IPS-18a (cell line): ENCODE data around the gene RNF213.
A peak's percentile ranks its signal among the peaks of the same experiment; 100 is the strongest.

ENCODE experiments used
- H3K27ac ChIP-seq: one replicate; pipeline ENCODE4 v1.5.1; 2013; ENCODE audit warnings: low read length
- H3K27me3 ChIP-seq: one replicate; pipeline ENCODE4 v1.6.1; 2013; ENCODE audit warnings: mild to moderate bottlenecking, low read length; ENCODE audit not compliant: control insufficient read depth, insufficient read depth
- H3K36me3 ChIP-seq: one replicate; pipeline ENCODE4 v1.6.1; 2013; ENCODE audit warnings: low read depth, low read length; ENCODE audit not compliant: control insufficient read depth
- H3K4me1 ChIP-seq: one replicate; pipeline ENCODE4 v1.6.1; 2013; ENCODE audit warnings: low read depth, low read length; ENCODE audit not compliant: control insufficient read depth
- H3K4me3 ChIP-seq: one replicate; pipeline ENCODE4 v1.5.1; 2013; ENCODE audit warnings: low read length
- H3K9ac ChIP-seq: one replicate; pipeline ENCODE4 v1.6.1; 2013; ENCODE audit warnings: mild to moderate bottlenecking, low read length, moderate library complexity
- H3K9me3 ChIP-seq: one replicate; pipeline ENCODE4 v1.6.1; 2013; ENCODE audit warnings: low read depth, low read length; ENCODE audit not compliant: control insufficient read depth

Gene RNF213

GRCh38 chr17:80413771-80414507, 153.3 kb downstream of the RNF213 start:
- peaks cover 4% of the 10 kb centered on the region for H3K36me3 ChIP-seq
- H3K9ac ChIP-seq, result no peak overlapping the region
- no peak overlapping the region for H3K27ac ChIP-seq
- peaks cover 35% of the 10 kb centered on the region for H3K27me3 ChIP-seq
- H3K9me3 ChIP-seq, result no peaks in the 10 kb centered on the region
- H3K4me3 ChIP-seq, result peak overlapping the region; percentile 96
- H3K4me1 ChIP-seq, result no peaks in the 10 kb centered on the region

DNA sequence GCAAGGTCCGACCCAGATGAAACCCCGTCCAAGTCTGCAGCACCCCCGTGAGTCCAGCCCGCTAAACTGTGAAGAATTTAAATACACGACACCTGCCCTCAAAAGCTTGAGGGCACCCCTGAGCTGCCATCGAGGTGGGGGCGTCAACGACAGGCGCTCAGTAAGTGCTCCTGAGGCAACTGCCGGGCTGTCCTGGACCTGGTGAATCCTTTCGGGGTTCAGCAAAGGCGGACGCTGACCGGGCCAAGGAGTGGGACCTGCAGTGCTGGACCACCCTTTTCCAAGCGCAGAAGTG, 153.8 kb downstream of the RNF213 start:
- Histone ChIP-seq H3K9ac (peak overlapping the region; percentile 80), H3K4me3 (peak overlapping the region; percentile 96), H3K27ac (no peak overlapping the region), H3K36me3 (peaks cover 4% of the 10 kb centered on the region), H3K4me1 (no peaks in the 10 kb centered on the region), H3K27me3 (peaks cover 35% of the 10 kb centered on the region), H3K9me3 (no peaks in the 10 kb centered on the region)

DNA sequence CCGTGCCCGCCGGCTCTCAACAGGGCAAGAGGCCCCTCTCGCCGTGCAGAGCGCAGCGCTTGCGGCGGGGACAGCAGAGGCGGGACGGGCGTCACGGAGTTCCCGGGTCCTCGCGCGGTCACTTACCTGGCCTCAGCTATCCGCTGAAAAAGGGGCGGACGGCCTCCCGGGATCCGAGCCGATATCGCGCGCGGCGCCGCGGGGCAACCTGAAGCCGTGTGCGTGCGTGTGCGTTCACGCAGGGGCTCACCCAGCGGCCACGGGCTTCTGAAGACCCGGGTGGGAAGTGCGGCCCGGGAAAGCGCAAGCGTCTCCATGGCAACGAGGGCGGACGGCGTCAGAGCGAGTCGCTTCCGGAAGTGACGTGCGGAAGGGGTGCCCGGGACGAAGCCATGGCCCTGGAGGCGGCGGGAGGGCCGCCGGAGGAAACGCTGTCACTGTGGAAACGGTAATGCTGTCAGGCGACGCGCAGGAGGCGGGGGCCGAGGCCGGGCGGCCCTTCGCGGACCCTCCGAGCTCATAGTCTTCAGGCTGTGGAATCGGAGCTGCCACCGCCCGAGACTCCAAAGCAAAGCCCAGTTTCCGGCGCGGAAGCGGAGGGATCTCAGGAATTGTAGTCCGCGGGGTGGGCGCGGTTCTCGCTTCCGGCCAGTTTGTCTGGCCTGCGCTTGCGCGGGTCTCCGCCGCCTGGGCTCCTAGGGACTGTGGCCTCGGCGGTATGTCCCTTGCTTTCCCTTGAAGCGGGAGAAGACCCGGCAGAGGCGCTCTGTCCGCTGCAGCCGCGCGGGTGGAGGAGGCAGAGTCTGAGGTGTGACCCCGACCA, 154.4 kb downstream of the RNF213 start, which contains the start of gene ENDOV:
ENDOV (plus strand) TSS at position 365 of the 823 bp plus-strand sequence; CDS start at position 393, 28 bp downstream.
- H3K9ac ChIP-seq, result peak within 1 kb of the TSS; percentile 80
- peaks cover 4% of the 10 kb centered on the region for H3K36me3 ChIP-seq
- H3K4me1 ChIP-seq, result no peaks in the 10 kb centered on the region
- peak within 1 kb of the TSS; percentile 84 for H3K27ac ChIP-seq
- no peaks in the 10 kb centered on the region for H3K9me3 ChIP-seq
- peak within 1 kb of the TSS; percentile 96 for H3K4me3 ChIP-seq
- H3K27me3 ChIP-seq, result peaks cover 35% of the 10 kb centered on the region

- H3K9ac ChIP-seq, result peak overlapping the region; percentile 80
- H3K27ac ChIP-seq, result no peak overlapping the region
- peaks cover 35% of the 10 kb centered on the region for H3K27me3 ChIP-seq
- no peaks in the 10 kb centered on the region for H3K4me1 ChIP-seq
- H3K9me3 ChIP-seq, result no peaks in the 10 kb centered on the region
- peak overlapping the region; percentile 96 for H3K4me3 ChIP-seq
- H3K36me3 ChIP-seq, result peaks cover 4% of the 10 kb centered on the region
These were observed 155.0 kb downstream of the RNF213 start for GRCh38 chr17:80415626-80416137.

GRCh38 chr17:80416260-80416939, 155.7 kb downstream of the RNF213 start:
- H3K4me3 ChIP-seq, result peak overlapping the region; percentile 96
- no peaks in the 10 kb centered on the region for H3K4me1 ChIP-seq
- no peaks in the 10 kb centered on the region for H3K9me3 ChIP-seq
- H3K9ac ChIP-seq, result no peak overlapping the region
- H3K27ac ChIP-seq, result no peak overlapping the region
- peaks cover 4% of the 10 kb centered on the region for H3K36me3 ChIP-seq
- peaks cover 30% of the 10 kb centered on the region for H3K27me3 ChIP-seq

GRCh38 chr17:80416940-80417293, 156.3 kb downstream of the RNF213 start:
- no peaks in the 10 kb centered on the region for H3K9me3 ChIP-seq
- H3K27ac ChIP-seq, result no peak overlapping the region
- H3K9ac ChIP-seq, result no peak overlapping the region
- no peaks in the 10 kb centered on the region for H3K4me1 ChIP-seq
- no peak overlapping the region for H3K4me3 ChIP-seq
- peaks cover 25% of the 10 kb centered on the region for H3K27me3 ChIP-seq
- H3K36me3 ChIP-seq, result peaks cover 4% of the 10 kb centered on the region

DNA sequence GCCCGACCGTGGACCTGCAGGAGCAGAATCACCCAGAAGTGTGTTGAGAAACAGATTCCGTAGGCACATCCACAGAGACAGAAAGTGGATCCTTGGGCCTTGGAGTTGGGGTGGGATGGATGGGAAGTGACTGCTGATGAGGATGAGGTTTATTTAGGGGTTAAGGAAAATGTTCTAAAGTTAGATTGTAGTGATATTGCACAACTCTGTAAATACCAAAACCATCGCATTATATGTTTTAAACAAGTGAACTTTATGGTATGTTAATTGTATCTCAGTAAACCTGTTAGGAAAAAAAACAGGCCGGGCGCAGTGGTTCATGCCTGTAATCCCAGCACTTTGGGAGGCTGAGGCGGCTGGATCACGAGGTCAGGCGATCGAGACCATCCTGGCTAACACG, 157.9 kb downstream of the RNF213 start:
- no peak overlapping the region for H3K4me3 ChIP-seq
- no peaks in the 10 kb centered on the region for H3K9me3 ChIP-seq
- no peak overlapping the region for H3K9ac ChIP-seq
- H3K4me1 ChIP-seq, result no peaks in the 10 kb centered on the region
- H3K27me3 ChIP-seq, result peaks cover 11% of the 10 kb centered on the region
- no peak overlapping the region for H3K27ac ChIP-seq
- H3K36me3 ChIP-seq, result peaks cover 4% of the 10 kb centered on the region

- Histone ChIP-seq H3K9me3 (no peaks in the 10 kb centered on the region), H3K4me3 (no peak overlapping the region), H3K4me1 (no peaks in the 10 kb centered on the region), H3K36me3 (peaks cover 4% of the 10 kb centered on the region), H3K9ac (no peak overlapping the region), H3K27ac (no peak overlapping the region), H3K27me3 (peaks cover 4% of the 10 kb centered on the region)
These were observed 158.6 kb downstream of the RNF213 start for GRCh38 chr17:80419255-80419654.

DNA sequence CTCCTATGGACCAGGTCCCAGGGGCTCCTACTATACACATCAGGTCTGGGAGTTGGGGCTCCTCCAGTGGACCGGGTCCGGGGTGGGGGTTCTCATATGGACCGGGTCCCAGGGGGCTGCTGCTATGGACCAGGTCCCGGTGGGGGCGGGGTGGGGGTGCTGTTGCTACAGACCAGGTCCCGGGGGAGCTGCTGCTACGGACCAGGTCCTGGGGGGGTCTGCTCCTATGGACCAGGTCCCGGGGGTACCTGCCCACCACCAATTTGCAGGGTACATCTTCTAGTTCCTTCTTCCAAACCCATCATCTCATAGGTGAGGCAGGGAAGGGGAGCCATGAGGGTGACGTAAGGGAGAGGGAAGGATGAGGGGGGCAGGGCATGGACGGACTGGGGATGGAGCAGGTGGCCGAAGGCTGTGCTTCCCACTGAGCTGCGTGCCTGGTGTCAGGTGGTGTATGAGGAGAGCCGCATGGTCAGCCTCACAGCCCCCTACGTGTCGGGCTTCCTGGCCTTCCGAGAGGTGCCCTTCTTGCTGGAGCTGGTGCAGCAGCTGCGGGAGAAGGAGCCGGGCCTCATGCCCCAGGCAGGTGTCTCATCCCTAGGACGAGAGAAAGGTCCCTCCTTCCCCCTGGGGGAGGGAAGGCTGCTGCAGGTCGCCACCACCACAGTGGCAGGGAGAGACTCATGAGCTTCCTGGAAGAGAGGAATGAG, 160.9 kb downstream of the RNF213 start:
- Histone ChIP-seq H3K9ac (no peak overlapping the region), H3K4me1 (no peaks in the 10 kb centered on the region), H3K27ac (no peak overlapping the region), H3K4me3 (no peak overlapping the region), H3K9me3 (no peaks in the 10 kb centered on the region), H3K27me3 (no peaks in the 10 kb centered on the region), H3K36me3 (peaks cover 4% of the 10 kb centered on the region)

DNA sequence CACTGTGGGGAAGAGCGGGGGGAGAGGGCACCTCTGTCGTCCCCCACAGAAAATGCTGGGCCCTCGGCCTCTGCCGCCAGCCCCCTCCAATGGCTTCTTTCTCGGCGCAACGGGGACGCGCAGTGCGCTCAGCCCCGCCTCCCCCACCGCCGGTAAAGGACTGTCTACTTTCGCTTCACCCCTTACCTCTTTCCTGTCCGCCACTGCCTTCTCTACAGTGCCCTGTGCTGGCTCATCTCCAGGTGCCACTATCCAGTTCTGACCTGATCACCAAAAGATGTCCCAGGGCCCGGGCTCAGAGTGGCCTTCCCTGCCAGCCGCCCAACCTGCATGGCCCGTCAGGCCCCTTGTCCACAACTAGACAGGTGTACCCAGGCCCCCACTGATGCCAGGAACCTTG, 161.6 kb downstream of the RNF213 start:
- peaks cover 1% of the 10 kb centered on the region for H3K36me3 ChIP-seq
- no peaks in the 10 kb centered on the region for H3K4me1 ChIP-seq
- no peaks in the 10 kb centered on the region for H3K9me3 ChIP-seq
- H3K27ac ChIP-seq, result no peak overlapping the region
- H3K9ac ChIP-seq, result no peak overlapping the region
- no peaks in the 10 kb centered on the region for H3K27me3 ChIP-seq
- no peak overlapping the region for H3K4me3 ChIP-seq

- Histone ChIP-seq H3K9me3 (no peaks in the 10 kb centered on the region), H3K4me3 (no peak overlapping the region), H3K27ac (no peak overlapping the region), H3K27me3 (no peaks in the 10 kb centered on the region), H3K36me3 (no peaks in the 10 kb centered on the region), H3K9ac (no peak overlapping the region), H3K4me1 (no peaks in the 10 kb centered on the region)
These were observed 162.3 kb downstream of the RNF213 start for GRCh38 chr17:80422981-80423380.
